ENCODE data around the gene NUDT9.

DNA sequence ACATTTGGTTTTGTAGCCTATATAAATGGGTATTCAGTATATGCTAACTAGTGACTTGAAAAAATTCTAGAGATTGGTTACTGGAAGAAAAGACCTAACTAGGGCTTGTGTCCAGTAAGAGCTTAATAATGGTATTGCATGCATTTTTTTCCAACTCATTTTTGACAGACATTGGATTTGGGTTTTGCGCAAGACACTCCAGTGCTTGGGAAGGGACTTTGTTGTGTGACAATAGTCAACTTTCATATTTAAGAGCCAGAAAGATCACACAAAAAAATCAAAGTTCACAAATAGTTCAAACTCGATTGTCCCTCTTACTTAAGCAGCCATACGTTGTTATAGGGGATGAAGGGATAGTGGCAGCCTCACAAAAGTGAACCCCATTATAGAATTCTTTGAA, 30.2 kb upstream of the NUDT9 start:
- no peak for TF ChIP-seq POLR2A (IDR thresholded peaks at IDR 0.05; ENCODE audit: low read depth, low read length)
- TF ChIP-seq POLR2AphosphoS5 (IDR thresholded peaks at IDR 0.05; ENCODE audit: low read depth, low read length), result no peak
